GM19035 (cell line): ENCODE results near the gene STK17A.
A peak's percentile ranks its signal among the peaks of the same experiment; 100 is the strongest.

ENCODE experiments used
- ATAC-seq: cut with Tn5 transposase; IDR thresholded peaks from one replicate; pipeline ENCODE4 v1.9.1; 2021; ENCODE audit not compliant: unreplicated experiment

Gene STK17A

GRCh38 chr7:43631559-43631958 lies 48.7 kb downstream of the STK17A start:
- ATAC-seq: no peak

- no peak for ATAC-seq
Observed at GRCh38 chr7:43632746-43633145, 49.8 kb downstream of the STK17A start.

GRCh38 chr7:43634384-43634783 lies 51.5 kb downstream of the STK17A start:
- ATAC-seq: no peak

- no peak for ATAC-seq
Observed at GRCh38 chr7:43636093-43636492, 53.2 kb downstream of the STK17A start.

GRCh38 chr7:43637114-43637806 lies 54.4 kb downstream of the STK17A start:
- no peak for ATAC-seq

GRCh38 chr7:43639858-43640491 lies 57.1 kb downstream of the STK17A start:
- ATAC-seq: no peak

GRCh38 chr7:43640679-43641078 lies 57.8 kb downstream of the STK17A start:
- no peak for ATAC-seq

GRCh38 chr7:43642897-43643630 lies 60.2 kb downstream of the STK17A start:
- ATAC-seq: no peak

GRCh38 chr7:43643846-43644245 lies 60.9 kb downstream of the STK17A start:
- ATAC-seq: no peak

- ATAC-seq: no peak
Observed at GRCh38 chr7:43645699-43646226, 62.9 kb downstream of the STK17A start.

- ATAC-seq: no peak
Observed at GRCh38 chr7:43646603-43647338, 63.9 kb downstream of the STK17A start.

GRCh38 chr7:43647339-43647672 lies 64.4 kb downstream of the STK17A start:
- no peak for ATAC-seq

- ATAC-seq: peak; percentile 17
Observed at GRCh38 chr7:43647673-43648472, 65.0 kb downstream of the STK17A start.

GRCh38 chr7:43648473-43649406 lies 65.8 kb downstream of the STK17A start:
- ATAC-seq: peak; percentile 64

GRCh38 chr7:43649755-43650274 lies 66.9 kb downstream of the STK17A start:
- ATAC-seq: peak; percentile 65

GRCh38 chr7:43650457-43651052 lies 67.6 kb downstream of the STK17A start:
- ATAC-seq: no peak

- no peak for ATAC-seq
Observed at GRCh38 chr7:43652364-43652763, 69.5 kb downstream of the STK17A start.

- ATAC-seq: no peak
Observed at GRCh38 chr7:43653466-43653865, 70.6 kb downstream of the STK17A start.
